Gastroesophageal sphincter (tissue), 4 donors: ENCODE measurements around the gene KCNQ4. TPM values are rescaled to one million over a fixed set of nuclear protein-coding genes. Genes with fewer than 3 reads are reported as not detected.

ENCODE experiments used
- ATAC-seq: fragments of 150-250 bp; one replicate; pipeline ENCODE4 v1.9.1; 2016; ENCODE audit warnings: mild to moderate bottlenecking, moderate library complexity
- H3K27ac ChIP-seq, 4 donors: fragments of 200-600 bp; sonication (generic) in 3 of 4; 1 replicate in 3 of 4; 2 replicates in 1 of 4; pipeline ENCODE4 v1.5.1; 2016 to 2019
- H3K27me3 ChIP-seq: fragments of 200-600 bp; sonication (generic); one replicate; pipeline ENCODE4 v1.5.1; 2019
- H3K36me3 ChIP-seq, 2 donors: fragments of 200-600 bp; sonication (generic); one replicate each; pipeline ENCODE4 v1.5.1; 2019; ENCODE audit warnings: control low read depth in 1 of 2
- H3K4me1 ChIP-seq, 3 donors: fragments of 200-600 bp; sonication (generic); 1 replicate in 2 of 3; 2 replicates in 1 of 3; pipeline ENCODE4 v1.5.1; 2016 to 2019; ENCODE audit warnings: control low read depth in 2 of 3
- H3K4me3 ChIP-seq, 2 donors: fragments of 200-600 bp; sonication (generic); one replicate each; pipeline ENCODE4 v1.5.1; 2019; ENCODE audit warnings: mild to moderate bottlenecking in 1 of 2, moderate library complexity in 1 of 2
- H3K9me3 ChIP-seq, 3 donors: fragments of 200-600 bp; sonication (generic); one replicate each; pipeline ENCODE4 v1.5.1; 2017 to 2019; ENCODE audit warnings: control low read depth in 2 of 3
- EP300 ChIP-seq: sonication (generic); formaldehyde crosslinking; IDR thresholded peaks from one replicate; pipeline ENCODE4 v1.6.1; 2017; ENCODE audit warnings: antibody characterized with exemption, mild to moderate bottlenecking
- POLR2A ChIP-seq, 2 donors: fragments of 450-650 bp; IDR thresholded peaks; one replicate each; pipeline ENCODE4 v1.6.1; 2017; ENCODE audit warnings: antibody characterized with exemption in 2 of 2, mild to moderate bottlenecking in 2 of 2, moderate library complexity in 1 of 2
- POLR2AphosphoS5 ChIP-seq: sonication (generic); formaldehyde crosslinking; IDR thresholded peaks from one replicate; pipeline ENCODE4 v1.6.1; 2017; ENCODE audit warnings: antibody characterized with exemption
- WGBS, 2 donors: methylation state at CpG; one replicate each; pipeline ENCODE4 v1.1.5; 2018; ENCODE audit warnings: low coverage in 1 of 2; 5-methylcytosine and 5-hydroxymethylcytosine counted together
- total RNA-seq, 4 donors: library from RNA; depleted of rRNA; stranded (reverse); fragments of >200 nt; gene quantifications; one replicate each; pipeline ENCODE4 v1.1.0, GENCODE V29; 2016
- TF ChIP-seq, protein P1 (sequence below), 4 experiments: fragments of 200-600 bp in 2 of 4; fragments of 450-650 bp in 2 of 4; sonication (generic) in 1 of 4; IDR thresholded peaks; one replicate each; pipeline ENCODE4 v1.5.1; 2017 to 2019; ENCODE audit warnings: antibody characterized with exemption in 4 of 4, mild to moderate bottlenecking in 2 of 4, moderate library complexity in 2 of 4

The KCNQ4 gene
- total RNA-seq, 4 donors from 2014 or later: 6.1 to 25.5 (median 10.2) TPM

GRCh38 chr1:40743452-40743851, 40.1 kb upstream of the KCNQ4 start:
- H3K27ac ChIP-seq: peak overlapping the region in 3 of 4 donors; percentile 43 to 75 (median 57)
- H3K36me3 ChIP-seq: peaks cover 0 to 14% of the 10 kb centered on the region in 2 donors
- ATAC-seq: no peak
- H3K9me3 ChIP-seq: no peaks in the 10 kb centered on the region
- WGBS, 2 donors: 89 to 92% methylated on average over 3 of the region's 3 CpGs
- no peak overlapping the region for H3K4me3 ChIP-seq
- TF ChIP-seq EP300 (no peak), POLR2AphosphoS5 (no peak), POLR2A (IDR thresholded peaks at IDR 0.05) (no peak)
- TF ChIP-seq, protein P1, sequence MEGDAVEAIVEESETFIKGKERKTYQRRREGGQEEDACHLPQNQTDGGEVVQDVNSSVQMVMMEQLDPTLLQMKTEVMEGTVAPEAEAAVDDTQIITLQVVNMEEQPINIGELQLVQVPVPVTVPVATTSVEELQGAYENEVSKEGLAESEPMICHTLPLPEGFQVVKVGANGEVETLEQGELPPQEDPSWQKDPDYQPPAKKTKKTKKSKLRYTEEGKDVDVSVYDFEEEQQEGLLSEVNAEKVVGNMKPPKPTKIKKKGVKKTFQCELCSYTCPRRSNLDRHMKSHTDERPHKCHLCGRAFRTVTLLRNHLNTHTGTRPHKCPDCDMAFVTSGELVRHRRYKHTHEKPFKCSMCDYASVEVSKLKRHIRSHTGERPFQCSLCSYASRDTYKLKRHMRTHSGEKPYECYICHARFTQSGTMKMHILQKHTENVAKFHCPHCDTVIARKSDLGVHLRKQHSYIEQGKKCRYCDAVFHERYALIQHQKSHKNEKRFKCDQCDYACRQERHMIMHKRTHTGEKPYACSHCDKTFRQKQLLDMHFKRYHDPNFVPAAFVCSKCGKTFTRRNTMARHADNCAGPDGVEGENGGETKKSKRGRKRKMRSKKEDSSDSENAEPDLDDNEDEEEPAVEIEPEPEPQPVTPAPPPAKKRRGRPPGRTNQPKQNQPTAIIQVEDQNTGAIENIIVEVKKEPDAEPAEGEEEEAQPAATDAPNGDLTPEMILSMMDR (IDR thresholded peaks at IDR 0.05): no peak
- H3K4me1 ChIP-seq: peaks cover 10 to 85% (median 31%) of the 10 kb centered on the region in 3 donors
- no peaks in the 10 kb centered on the region for H3K27me3 ChIP-seq

GRCh38 chr1:40743860-40744259, 39.7 kb upstream of the KCNQ4 start:
- no peaks in the 10 kb centered on the region for H3K27me3 ChIP-seq
- H3K27ac ChIP-seq: peak overlapping the region in 2 of 4 donors; percentile 21 to 57
- peaks cover 10 to 81% (median 31%) of the 10 kb centered on the region in 3 donors for H3K4me1 ChIP-seq

GRCh38 chr1:40745176-40745575, 38.4 kb upstream of the KCNQ4 start:
- no peak overlapping the region for H3K4me3 ChIP-seq
- no peaks in the 10 kb centered on the region for H3K9me3 ChIP-seq
- TF ChIP-seq POLR2A (IDR thresholded peaks at IDR 0.05): no peak
- TF ChIP-seq, protein P1 (IDR thresholded peaks at IDR 0.05): no peak
- no peak for TF ChIP-seq POLR2AphosphoS5
- TF ChIP-seq EP300: no peak
- H3K36me3 ChIP-seq: peaks cover 0 to 31% of the 10 kb centered on the region in 2 donors
- no peaks in the 10 kb centered on the region for H3K27me3 ChIP-seq
- peaks cover 4 to 67% (median 18%) of the 10 kb centered on the region in 3 donors for H3K4me1 ChIP-seq
- 0 to 13% methylated on average over 1 of the region's 1 CpG for WGBS, 2 donors
- no peak for ATAC-seq
- H3K27ac ChIP-seq: peak overlapping the region; percentile 0 to 55 (median 26)

More at GRCh38 chr1:40743860-40744259, 39.7 kb upstream of the KCNQ4 start:
- WGBS, 2 donors: 80% methylated on average over 1 of the region's 3 CpGs; no CpG with 5 or more reads in 1 of the 2 donors
- TF ChIP-seq, protein P1 (IDR thresholded peaks at IDR 0.05): no peak
- TF ChIP-seq POLR2AphosphoS5: no peak
- no peak for TF ChIP-seq EP300
- TF ChIP-seq POLR2A (IDR thresholded peaks at IDR 0.05): no peak
- Histone ChIP-seq H3K36me3 (peaks cover 0 to 18% of the 10 kb centered on the region in 2 donors), H3K4me3 (no peak overlapping the region), H3K9me3 (no peaks in the 10 kb centered on the region)
- ATAC-seq: no peak

GRCh38 chr1:40746344-40747090, 37.1 kb upstream of the KCNQ4 start:
- Histone ChIP-seq H3K9me3 (no peaks in the 10 kb centered on the region), H3K4me1 (peaks cover 3 to 54% (median 14%) of the 10 kb centered on the region in 3 donors), H3K36me3 (peaks cover 0 to 32% of the 10 kb centered on the region in 2 donors), H3K4me3 (no peak overlapping the region), H3K27ac (peak overlapping the region in 1 of 4 donors; percentile 19), H3K27me3 (no peaks in the 10 kb centered on the region)
- TF ChIP-seq, protein P1 (IDR thresholded peaks at IDR 0.05): no peak
- no peak for ATAC-seq
- 76 to 79% methylated on average over 2 of the region's 2 CpGs for WGBS, 2 donors
